Glomerular visceral epithelial cell (primary cell): ENCODE data around the gene OR4D10.

Experiments
- DNase-seq: peaks from one replicate; pipeline ENCODE4 v3.0.0-alpha.2; 2016; ENCODE audit errors: extremely low spot score

OR4D10 gene

DNA sequence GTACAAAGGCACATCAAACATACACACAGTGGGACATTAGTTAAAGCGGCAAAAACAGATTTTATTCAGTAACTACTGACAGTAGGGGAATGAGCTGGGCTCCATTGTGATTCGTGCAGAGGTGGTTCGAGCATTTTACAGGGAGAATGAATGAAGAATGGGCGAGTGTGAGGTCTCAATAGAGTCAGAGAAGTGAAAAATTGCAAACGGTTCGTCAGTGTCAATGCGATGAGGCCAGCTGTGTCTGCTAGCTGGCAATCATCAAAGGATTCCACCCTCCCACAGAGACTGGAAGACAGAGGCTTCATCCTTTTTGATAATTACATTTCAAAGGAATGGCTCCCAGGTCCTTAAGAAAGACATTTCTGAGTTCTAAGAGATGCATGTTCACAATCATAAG is 55.6 kb downstream of the OR4D10 start:
- no peak for DNase-seq
